NCI-H524 treated with DMSO at 0.1 percent for 48 hours (cell line): ENCODE results near the gene CUX1.
"Not testable (repeated sequence)": the region's sequence is repeated elsewhere in the genome, so short reads cannot be mapped to it uniquely, and the experiment has no call there.

Source experiments
- DNase-seq: peaks from one replicate; lab custom pipeline; 2025; lab: John Stamatoyannopoulos, UW

Gene CUX1

DNA sequence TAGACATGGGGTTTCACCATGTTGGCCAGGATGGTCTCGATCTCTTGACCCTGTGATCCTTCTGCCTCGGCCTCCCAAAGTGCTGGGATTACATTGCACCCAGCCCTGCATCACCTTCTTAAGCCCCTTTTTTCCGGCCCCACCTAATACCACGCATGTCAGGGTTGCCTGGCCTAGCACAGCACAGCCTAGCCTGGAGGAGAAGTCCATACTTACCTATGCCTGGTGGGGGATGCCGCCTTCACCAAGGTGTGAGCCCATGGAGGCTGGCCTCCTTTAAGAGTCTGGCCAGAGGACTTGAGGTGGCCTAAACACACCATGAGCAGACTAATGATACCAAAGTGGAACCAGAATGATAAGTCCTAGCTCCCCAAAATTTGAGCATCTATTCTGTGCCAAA lies 22.0 kb upstream of the CUX1 start:
- DNase-seq: no peak

- not testable (repeated sequence) for DNase-seq
These were observed 19.3 kb upstream of the CUX1 start for GRCh38 chr7:101798173-101798572.

DNA sequence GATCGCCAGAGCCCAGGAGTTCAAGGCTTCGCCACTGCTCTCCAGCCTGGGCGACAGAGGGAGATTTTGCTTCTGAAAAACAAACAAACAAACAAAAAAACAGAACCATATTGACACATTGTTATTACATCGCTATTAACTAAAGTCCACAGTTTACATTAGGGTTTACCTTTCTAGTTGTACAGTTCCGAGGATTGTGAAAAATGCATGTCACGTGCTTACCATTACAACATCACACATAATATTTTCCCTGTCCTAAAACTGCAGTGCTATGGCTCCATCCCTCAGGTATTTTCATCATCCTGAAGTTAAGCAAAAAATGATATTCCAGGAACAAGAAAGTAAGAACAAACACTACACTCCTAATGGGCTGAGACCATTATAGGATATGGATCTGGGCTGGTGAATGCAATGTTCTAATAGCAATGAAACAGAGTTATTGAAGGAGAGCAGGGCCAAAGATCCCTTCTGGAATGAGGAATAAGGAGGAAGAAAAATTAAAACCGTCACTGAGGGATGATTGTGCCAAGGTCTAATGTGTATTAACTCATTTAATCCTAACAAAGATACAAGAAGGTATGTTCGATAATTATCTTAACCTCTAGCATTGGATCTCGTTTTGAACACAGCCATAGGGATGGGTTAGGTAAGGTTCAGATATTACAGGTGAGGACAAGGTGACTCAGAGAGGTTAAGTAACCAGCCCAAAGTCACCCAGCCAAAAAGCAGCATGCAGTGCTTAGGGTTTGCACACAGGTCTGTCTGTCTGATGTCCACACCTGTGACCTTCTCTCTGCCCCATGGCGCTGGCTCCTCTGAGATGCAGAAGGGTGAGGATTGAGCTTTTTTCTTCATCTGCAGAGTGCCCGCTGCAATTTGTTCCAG lies 14.0 kb upstream of the CUX1 start:
- DNase-seq: no peak

- DNase-seq: no peak
These were observed 13.1 kb upstream of the CUX1 start for GRCh38 chr7:101804088-101804963.

DNA sequence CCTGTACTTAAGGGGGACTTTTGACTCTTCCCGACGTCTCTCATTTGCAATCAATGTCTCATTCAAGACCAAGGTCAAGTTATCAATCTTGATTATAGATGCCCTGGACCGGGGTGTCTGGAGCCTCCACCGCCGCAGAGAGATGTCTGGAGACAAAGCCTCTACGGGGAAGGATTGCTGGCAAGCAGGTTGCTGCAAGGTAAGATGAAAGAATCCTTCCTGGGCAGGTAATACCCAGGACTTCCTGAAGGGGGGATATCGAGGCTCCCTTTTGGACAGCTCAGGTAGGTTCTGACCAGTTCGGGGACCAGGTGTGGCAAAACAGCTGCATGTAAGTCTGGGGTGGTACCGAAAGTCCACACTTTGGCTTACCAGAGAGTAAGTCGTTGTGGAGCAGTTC lies 12.5 kb upstream of the CUX1 start:
- no peak for DNase-seq

DNA sequence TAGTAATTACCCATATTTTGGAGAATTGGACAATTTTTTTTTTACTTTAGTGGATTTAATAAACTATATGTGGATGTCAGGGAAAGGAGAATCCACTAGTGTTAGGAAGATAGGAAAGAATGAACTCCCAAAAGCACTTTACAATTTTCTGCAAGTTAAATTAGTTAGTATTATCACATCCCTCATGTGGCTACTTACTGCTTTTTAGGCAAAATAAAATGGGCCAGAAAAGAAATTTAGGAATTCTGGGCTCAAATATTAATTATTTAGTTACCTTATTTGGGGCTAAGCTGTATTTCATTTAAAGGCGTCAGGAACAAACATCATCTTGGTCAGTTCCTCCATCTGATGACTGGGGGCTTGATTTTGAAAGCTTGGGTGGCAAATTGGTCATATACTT lies 4.8 kb upstream of the CUX1 start:
- DNase-seq: no peak

- no peak for DNase-seq
These were observed 3.9 kb upstream of the CUX1 start for GRCh38 chr7:101813402-101814019.

GRCh38 chr7:101814081-101814990 lies 3.1 kb upstream of the CUX1 start:
- DNase-seq: no peak

GRCh38 chr7:101814991-101815825 lies 2.2 kb upstream of the CUX1 start:
- no peak for DNase-seq

DNA sequence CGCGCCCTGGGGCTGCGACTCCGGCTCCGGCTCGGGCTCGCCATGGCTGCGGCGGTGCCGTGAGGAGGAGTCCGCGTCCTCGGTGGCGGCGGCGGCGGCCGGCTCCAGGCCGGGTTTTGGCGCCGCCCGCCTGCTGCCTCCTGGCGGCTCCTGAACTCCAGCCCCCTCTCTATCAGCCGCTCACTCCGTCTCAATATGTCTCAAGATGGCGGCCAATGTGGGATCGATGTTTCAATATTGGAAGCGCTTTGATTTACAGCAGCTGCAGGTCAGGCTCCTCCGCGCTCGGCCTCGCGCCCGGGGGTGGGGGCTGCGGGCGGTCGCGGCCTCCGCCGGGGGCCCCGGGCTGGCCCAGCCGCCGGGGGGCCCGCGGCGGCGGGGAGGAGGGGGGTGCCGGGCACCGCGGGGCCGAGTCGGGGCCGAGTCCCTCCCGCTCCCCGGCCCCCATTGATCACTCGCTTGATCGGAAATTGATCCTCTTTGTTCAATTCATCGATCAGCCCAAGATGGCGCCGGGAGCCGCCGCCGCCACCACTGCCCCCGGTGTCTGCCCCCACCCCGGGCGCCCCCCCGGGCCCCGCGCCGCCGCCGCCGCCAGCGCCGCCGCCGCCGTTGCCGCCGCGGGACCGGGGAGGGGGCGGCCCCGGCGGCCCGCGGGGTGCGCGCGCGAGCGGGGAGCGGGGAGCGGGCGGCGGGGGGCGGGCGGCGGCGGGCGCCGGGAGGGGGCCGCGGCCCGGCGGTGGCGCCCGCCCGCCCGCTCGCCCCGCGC lies 1.4 kb upstream of the CUX1 start:
- no peak for DNase-seq

DNA sequence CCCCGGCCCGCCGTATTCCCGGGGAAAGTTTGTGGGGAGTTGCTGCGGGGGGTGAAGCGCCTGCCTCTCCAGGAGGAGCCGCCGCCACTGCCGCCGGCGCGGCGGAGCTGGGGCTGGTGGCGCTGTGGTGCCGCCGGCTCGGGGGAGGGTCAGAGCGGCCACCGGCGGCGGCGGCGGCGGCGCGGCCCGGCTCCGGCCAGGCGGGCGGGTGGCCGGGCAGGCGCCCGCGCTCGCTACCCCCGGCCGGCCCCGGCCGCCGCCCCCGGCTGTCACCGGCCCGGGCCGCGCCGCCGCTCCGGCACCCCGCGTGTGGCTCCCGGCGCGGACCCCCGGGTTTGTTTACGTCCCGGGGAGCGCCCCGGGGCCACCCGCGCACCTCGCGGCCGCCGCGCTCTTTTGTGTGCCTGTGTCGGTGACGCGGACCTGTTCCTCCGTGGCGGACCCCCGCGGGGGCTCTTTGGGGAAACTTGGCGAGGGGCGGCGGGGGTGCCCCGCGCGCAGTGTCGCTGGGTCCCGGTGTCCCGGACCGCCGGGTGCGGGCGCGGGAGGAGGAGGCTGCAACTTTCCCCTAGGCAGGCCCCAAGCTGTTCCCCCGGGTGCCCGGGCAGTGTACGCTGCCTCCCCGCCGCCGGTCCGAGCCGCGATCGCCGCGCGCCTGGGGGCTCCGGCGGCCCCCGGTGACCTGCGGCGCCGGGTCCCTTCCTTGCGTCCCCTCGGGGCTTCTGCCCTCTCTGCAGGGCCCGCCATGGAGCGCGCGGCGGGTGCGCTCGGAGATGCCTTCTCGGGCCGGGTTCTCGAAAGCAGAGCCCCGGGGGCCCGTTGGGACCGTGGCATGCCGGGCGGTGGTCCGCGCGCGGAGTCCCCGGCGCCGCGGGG lies 593 bp upstream of the CUX1 start:
- no peak for DNase-seq

DNA sequence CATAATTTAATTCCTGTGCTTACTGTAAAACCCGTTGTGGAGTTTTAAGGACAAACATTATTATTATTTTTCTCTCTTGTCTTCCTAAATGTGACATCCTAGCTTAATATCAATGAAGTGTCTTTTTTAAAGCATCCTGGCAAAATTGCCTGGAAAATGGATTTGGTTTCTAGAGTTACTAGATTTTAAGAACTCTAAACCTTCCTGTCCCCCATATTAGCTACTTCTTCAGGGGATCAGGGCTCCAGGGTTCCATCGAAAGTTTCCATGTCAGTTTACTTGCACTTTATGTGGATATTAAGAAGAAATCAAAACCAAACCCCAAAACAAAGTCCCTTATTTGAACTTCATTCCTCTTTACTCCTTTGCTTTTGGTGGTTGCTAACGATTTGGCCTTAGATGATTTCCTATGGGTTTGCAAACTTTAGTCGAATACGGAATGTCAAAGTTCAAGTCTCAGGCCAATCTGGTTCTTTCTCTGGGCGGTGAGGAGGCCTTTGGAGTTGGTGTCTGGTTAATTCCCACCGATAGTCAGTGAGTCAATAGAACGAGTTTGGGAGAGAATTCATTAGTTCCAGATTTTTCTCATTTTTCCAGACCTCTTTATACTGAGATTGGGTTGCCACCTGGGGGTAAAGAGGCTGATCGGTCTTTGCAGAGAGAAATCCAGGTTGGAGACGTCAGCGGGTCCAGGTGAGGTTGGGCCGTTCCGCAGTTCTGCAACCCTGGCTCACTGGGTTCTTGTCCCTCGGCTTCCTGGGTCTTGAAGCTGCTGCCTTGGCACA lies 1.1 kb downstream of the CUX1 start:
- no peak for DNase-seq

GRCh38 chr7:101819183-101819582 lies 1.8 kb downstream of the CUX1 start:
- no peak for DNase-seq

DNA sequence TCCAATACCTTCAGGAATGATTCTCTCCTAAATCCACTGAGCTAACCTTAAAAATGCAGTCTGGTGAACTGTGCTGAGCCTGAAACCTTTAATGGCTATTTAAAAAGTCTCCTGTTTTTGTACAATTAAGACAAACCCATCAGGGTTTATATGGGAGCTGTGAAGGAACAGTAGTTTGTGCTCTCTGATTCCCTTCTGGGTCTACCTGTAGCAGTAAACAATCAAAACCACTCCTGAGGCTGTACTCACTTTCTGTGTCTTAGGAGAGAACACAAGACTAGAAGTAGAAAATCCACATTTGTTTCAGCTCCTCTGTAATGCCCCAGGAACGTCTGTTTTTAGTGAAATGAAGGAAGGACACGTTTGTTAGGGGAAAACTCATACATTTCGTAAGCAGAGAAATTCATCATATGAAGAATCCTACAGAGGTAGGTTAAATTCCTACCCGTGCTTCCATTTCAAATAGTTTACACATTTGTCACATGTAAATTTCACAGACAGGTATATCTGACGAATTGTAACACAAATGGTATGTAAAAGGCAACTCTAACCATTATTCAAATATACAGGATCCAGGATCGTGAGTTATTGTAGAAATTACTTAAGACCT lies 2.6 kb downstream of the CUX1 start:
- no peak for DNase-seq

- DNase-seq: no peak
These were observed 3.3 kb downstream of the CUX1 start for GRCh38 chr7:101820703-101821102.

- not testable (repeated sequence) for DNase-seq
These were observed 5.2 kb downstream of the CUX1 start for GRCh38 chr7:101822632-101823031.

DNA sequence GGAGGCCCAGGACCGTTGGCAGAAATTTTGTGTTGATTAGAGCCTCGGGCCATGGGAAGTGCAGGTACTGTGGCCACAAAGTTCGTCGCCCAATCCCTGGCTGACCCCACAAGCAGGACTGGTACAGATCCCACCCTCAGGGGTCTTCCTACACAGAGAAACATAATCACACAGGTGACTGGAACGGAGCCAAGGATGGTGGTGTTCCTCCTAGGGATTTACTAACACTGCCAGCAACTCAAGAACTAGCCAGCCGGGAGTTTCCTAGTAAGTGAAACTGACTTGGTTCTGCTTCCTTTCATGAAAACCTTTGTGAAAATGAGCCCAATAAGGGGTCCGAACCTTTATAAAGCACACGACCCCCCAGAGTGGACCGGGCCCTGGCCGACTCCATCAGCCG lies 5.7 kb downstream of the CUX1 start:
- no peak for DNase-seq

DNA sequence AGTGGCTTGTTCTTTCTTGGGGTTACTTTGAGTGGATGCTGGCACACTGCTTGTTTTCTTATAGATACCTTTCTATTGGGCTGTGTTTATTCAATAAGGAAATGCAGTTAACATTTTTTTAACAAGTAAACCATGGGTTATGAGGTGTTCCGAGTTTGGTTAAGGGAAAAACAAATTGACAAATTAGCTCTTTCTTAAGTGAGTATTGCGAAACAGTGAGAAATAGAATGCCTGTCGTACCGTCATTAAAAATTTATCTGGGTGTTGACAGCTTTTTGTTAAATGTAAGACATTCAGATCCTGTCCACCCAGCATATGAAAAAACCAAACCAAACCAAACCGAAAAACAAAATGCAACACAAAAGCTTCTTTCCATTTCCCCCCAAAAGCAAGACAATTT lies 6.2 kb downstream of the CUX1 start:
- no peak for DNase-seq
